ENCODE results near the gene ZC3H4.

ZC3H4 gene

DNA sequence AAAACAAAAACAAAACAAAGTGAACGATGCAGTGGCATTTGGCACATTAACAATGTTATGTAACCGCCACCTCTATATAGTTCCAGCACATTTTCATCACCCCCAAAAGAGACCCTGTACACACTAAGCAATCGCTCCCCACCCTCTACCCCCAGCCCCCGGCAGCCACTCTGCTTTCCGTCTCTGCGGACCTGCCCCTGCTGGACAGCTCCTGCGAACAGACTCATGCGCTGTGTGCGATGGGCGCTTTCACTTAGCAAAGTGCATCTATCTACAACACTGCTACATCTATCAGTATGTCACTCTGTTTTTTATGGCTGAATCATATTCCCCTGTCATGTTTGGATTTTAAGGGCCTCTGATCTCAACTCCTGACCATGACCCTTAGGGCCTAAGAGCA lies 40.0 kb downstream of the ZC3H4 start:
- DNase-seq (ENCODE audit: low read depth) = no peak
- TF ChIP-seq, protein P1, sequence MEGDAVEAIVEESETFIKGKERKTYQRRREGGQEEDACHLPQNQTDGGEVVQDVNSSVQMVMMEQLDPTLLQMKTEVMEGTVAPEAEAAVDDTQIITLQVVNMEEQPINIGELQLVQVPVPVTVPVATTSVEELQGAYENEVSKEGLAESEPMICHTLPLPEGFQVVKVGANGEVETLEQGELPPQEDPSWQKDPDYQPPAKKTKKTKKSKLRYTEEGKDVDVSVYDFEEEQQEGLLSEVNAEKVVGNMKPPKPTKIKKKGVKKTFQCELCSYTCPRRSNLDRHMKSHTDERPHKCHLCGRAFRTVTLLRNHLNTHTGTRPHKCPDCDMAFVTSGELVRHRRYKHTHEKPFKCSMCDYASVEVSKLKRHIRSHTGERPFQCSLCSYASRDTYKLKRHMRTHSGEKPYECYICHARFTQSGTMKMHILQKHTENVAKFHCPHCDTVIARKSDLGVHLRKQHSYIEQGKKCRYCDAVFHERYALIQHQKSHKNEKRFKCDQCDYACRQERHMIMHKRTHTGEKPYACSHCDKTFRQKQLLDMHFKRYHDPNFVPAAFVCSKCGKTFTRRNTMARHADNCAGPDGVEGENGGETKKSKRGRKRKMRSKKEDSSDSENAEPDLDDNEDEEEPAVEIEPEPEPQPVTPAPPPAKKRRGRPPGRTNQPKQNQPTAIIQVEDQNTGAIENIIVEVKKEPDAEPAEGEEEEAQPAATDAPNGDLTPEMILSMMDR (IDR thresholded peaks at IDR 0.05; ENCODE audit: control insufficient read depth, extremely low read depth, insufficient read depth) = no peak
- H3K4me3 ChIP-seq (ENCODE audit: low read depth, low read length) = no peak overlapping the region

DNA sequence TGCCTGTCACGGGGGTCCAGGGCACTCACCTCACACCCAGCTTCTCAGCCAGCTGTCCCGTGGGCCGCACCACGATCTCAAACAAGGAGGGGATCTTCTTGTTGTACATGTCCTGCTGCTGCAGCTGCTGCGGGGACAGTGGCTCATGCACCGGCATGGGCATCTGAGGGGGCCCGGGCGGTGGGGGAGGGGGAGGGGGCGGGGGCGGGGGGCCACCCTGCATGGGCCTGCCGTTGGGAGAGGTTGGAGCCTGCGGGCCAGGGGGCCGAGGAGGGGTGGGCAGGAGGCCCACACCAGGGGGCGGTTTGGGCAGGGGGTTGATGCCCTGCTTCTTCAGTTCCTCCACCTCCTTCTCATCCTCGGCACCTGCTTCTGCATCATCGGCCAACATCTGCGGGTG lies 41.3 kb downstream of the ZC3H4 start:
- DNase-seq (ENCODE audit: low read depth) = no peak
- no peak overlapping the region for H3K4me3 ChIP-seq (ENCODE audit: low read depth, low read length)
- TF ChIP-seq, protein P1 (IDR thresholded peaks at IDR 0.05; ENCODE audit: control insufficient read depth, extremely low read depth, insufficient read depth) = no peak

DNA sequence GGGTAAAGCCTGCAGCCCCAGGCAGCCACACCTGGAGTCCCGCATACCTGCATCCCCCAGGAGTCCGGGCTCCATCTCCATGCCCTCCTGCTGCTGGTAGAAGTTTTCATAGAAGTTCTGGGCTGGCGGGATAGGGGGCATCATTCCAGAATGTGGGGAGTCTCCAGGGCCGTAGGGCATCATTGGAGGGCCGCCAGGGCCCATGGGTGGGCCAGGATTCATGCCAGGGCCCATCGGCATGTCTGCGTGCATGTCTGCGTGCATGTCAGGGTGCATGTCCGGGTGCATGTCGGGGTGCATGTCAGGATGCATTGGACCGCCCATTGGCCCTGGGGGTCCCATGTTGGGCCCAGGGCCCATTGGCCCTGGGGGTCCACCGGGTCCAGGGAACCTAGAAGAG lies 41.8 kb downstream of the ZC3H4 start:
- DNase-seq (ENCODE audit: low read depth) = no peak
- TF ChIP-seq, protein P1 (IDR thresholded peaks at IDR 0.05; ENCODE audit: control insufficient read depth, extremely low read depth, insufficient read depth) = no peak
- H3K4me3 ChIP-seq (ENCODE audit: low read depth, low read length) = no peak overlapping the region

DNA sequence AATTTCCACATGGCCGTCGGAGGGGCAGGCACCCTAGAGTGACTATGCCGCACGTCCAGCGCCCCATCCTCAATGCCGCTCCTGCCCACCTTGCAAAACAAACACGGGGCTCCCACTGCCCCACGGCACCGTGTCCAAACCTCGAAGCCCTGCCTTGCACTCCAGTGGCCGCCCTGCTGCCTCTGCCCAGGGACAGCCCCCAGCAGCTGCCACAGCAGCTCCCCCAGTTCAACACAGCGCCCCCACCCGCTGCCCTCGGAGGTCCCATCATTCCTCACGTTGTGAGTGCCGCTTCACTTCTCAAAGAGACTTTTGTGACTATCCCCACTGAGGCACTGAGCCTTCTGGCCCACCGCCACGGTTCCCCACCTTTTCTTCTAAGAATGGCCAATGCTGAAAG lies 42.8 kb downstream of the ZC3H4 start:
- H3K4me3 ChIP-seq (ENCODE audit: low read depth, low read length) = no peak overlapping the region
- no peak for DNase-seq (ENCODE audit: low read depth)
- TF ChIP-seq, protein P1 (IDR thresholded peaks at IDR 0.05; ENCODE audit: control insufficient read depth, extremely low read depth, insufficient read depth) = no peak

DNA sequence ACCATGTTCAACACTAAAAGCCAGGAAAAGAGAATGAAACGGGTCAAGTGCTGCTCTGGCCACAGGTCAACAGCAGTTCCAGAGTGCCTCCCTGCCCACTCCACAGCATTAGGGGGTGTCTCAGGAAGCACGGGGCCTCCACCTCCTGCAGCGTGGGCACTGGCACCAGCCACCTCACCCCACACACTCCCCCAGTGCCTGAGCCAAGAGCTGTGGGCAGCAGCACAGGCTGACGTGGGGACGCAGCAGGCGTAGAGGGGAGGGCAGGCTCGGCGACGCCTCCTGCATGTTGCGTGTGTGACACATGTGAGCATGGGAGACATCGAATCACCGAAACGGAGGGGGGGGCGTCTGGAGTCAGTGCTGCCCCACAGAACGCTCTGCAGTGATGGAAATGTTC lies 43.8 kb downstream of the ZC3H4 start:
- H3K4me3 ChIP-seq (ENCODE audit: low read depth, low read length) = no peak overlapping the region
- TF ChIP-seq, protein P1 (IDR thresholded peaks at IDR 0.05; ENCODE audit: control insufficient read depth, extremely low read depth, insufficient read depth) = no peak
- no peak for DNase-seq (ENCODE audit: low read depth)

DNA sequence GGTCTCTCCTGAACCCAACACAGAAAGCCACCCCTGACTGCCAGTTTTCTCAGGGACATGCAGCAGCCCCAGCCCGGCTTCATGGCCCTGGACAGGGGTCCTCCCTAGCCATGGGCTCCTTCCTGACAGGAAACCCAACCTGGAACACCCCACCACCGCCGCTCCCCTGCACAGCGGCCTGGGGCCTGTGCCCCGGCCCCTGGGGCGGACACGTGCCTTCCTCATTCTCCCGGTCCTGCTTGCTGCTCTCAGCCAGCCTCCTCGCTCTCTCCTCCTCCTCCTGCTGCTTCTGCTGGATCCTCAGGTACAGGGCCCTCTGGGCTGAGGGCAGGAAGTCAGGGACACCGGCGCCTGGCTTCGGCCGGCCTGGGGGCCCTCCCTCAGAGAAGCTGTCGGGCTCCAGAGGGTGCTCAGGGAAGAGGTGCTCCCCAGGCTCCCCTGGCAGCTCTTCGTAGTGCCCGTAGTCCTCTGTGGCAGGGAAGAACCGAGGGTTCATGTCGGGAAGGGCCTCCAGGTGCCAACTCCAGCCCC lies 44.6 kb downstream of the ZC3H4 start:
- TF ChIP-seq, protein P1 (IDR thresholded peaks at IDR 0.05; ENCODE audit: control insufficient read depth, extremely low read depth, insufficient read depth) = no peak
- no peak overlapping the region for H3K4me3 ChIP-seq (ENCODE audit: low read depth, low read length)
- no peak for DNase-seq (ENCODE audit: low read depth)

DNA sequence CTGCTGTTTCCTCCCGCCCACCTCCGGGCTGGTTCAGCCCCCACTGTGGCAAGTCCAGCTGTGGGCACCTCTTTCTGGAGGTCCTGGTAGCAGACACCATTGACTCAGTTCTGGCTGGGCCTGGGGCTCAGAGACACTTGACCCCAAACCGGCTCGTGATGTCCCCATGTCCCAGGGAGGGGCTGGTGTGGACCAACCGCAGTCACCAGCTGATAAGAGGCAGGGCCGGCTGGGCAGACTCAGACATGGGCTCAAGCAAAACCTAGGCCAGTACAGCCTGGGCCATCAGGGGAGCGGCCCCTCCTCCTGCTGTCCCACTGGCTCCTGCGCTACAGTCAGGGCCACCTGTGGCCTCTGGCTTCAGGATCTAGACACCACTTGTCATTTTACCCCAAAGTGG lies 45.3 kb downstream of the ZC3H4 start:
- TF ChIP-seq, protein P1 (IDR thresholded peaks at IDR 0.05; ENCODE audit: control insufficient read depth, extremely low read depth, insufficient read depth) = no peak
- no peak for DNase-seq (ENCODE audit: low read depth)
- H3K4me3 ChIP-seq (ENCODE audit: low read depth, low read length) = no peak overlapping the region

Data from LNCaP clone FGC (cell line).